Panc1 (cell line): ENCODE results near the gene COL4A3. TPM values are rescaled to one million over a fixed set of nuclear protein-coding genes. Genes with fewer than 3 reads are reported as not detected.

Experiments
- ATAC-seq: fragments of 200-7000 bp; cut with Tn5 transposase; 2 replicates; pipeline ENCODE4 v1.9.1; 2020; ENCODE audit warnings: mild to moderate bottlenecking, moderate library complexity
- BruUV-seq: library from RNA; stranded (reverse); fragments of 400-500 nt; replicated peaks from 2 replicates; lab custom pipeline; 2021; lab: Mats Ljungman, UMichigan
- CTCF ChIA-PET: fragments of 300-600 bp; sonication (Branson Sonifier 250); formaldehyde crosslinking; loops from one replicate; lab custom pipeline; 2022; ENCODE audit warnings: antibody characterized with exemption; lab: Charles Lee
- POLR2A ChIA-PET: fragments of 300-600 bp; sonication (Branson Sonifier 250); formaldehyde crosslinking; loops from one replicate; lab custom pipeline; 2022; ENCODE audit warnings: antibody characterized with exemption; lab: Charles Lee
- DNase-seq: peaks from one replicate; pipeline ENCODE4 v3.0.0-alpha.2; 2010; ENCODE audit warnings: low read depth, low spot score
- H3K27ac ChIP-seq: 2 replicates; pipeline ENCODE4 v1.5.1; 2011; ENCODE audit warnings: mild to moderate bottlenecking, low read length, inconsistent platforms
- H3K27me3 ChIP-seq: fragments of 200-500 bp; sonication (Bioruptor generic); 2 replicates; pipeline ENCODE4 v1.6.0; 2014; ENCODE audit warnings: low read length, inconsistent platforms; ENCODE audit not compliant: control insufficient read depth, insufficient read depth
- H3K36me3 ChIP-seq: fragments of 200-500 bp; sonication (Bioruptor generic); 2 replicates; pipeline ENCODE4 v1.5.1; 2014; ENCODE audit warnings: inconsistent platforms, mild to moderate bottlenecking, low read length, moderate library complexity; ENCODE audit not compliant: control insufficient read depth, insufficient read depth
- H3K4me1 ChIP-seq: 2 replicates; pipeline ENCODE4 v1.5.1; 2011; ENCODE audit warnings: inconsistent platforms, mild to moderate bottlenecking, low read length, moderate library complexity; ENCODE audit not compliant: control insufficient read depth, insufficient read depth
- H3K4me3 ChIP-seq, 2 experiments: 2 replicates each; pipeline ENCODE4 v1.5.1; 2011 to 2012; ENCODE audit warnings: low read depth in 2 of 2, low read length in 2 of 2, mild to moderate bottlenecking in 2 of 2, inconsistent platforms in 1 of 2, moderate library complexity in 1 of 2
- H3K9me3 ChIP-seq: fragments of 200-500 bp; sonication (Bioruptor generic); 2 replicates; pipeline ENCODE4 v1.5.1; 2014; ENCODE audit warnings: low read depth, mild to moderate bottlenecking, inconsistent platforms, low read length, moderate library complexity; ENCODE audit not compliant: control insufficient read depth, insufficient read depth
- POLR2AphosphoS5 ChIP-seq: IDR thresholded peaks from 2 replicates; pipeline ENCODE4 v1.6.1; 2012; ENCODE audit warnings: mild to moderate bottlenecking, low read depth, low read length, moderate library complexity
- SIN3A ChIP-seq: IDR thresholded peaks from 2 replicates; pipeline ENCODE4 v1.6.1; 2012; ENCODE audit warnings: low read depth, mild to moderate bottlenecking, low read length, moderate library complexity, borderline replicate concordance; ENCODE audit not compliant: insufficient read depth
- TCF7L2 ChIP-seq: IDR thresholded peaks from 2 replicates; pipeline ENCODE4 v1.6.1; 2011; ENCODE audit warnings: mild to moderate bottlenecking, low read depth, low read length, inconsistent platforms
- in situ Hi-C: cut with HindIII; loops from 2 replicates; pipeline ENCODE4 v1.10.0; 2016; ENCODE audit warnings: low sequenced_read_pairs, low pct_unique_long_range_greater_than_20kb
- intact Hi-C: fragments of 100-400 bp; cut with micrococcal nuclease; formaldehyde crosslinking; loops from one replicate; pipeline ENCODE4 v1.10.0; 2022; ENCODE audit not compliant: unreplicated experiment
- total RNA-seq: library from RNA; stranded (reverse); gene quantifications from one replicate; pipeline ENCODE4 v1.2.1, GENCODE V29; 2021; ENCODE audit not compliant: unreplicated experiment
- TF ChIP-seq, protein P1 (sequence below): fragments of 450-650 bp; IDR thresholded peaks from 2 replicates; pipeline ENCODE4 v1.5.1; 2017; ENCODE audit warnings: mild to moderate bottlenecking
- TF ChIP-seq, protein P2 (sequence below), 2 experiments: IDR thresholded peaks; 2 replicates each; pipeline ENCODE4 v1.6.1; 2011 to 2012; ENCODE audit warnings: low read depth in 2 of 2, control low read depth in 1 of 2, low read length in 1 of 2, mild to moderate bottlenecking in 1 of 2, moderate library complexity in 1 of 2; ENCODE audit not compliant: insufficient read depth in 1 of 2

The COL4A3 gene
- total RNA-seq, 1 experiment from 2014 or later, result 0.18 TPM

DNA sequence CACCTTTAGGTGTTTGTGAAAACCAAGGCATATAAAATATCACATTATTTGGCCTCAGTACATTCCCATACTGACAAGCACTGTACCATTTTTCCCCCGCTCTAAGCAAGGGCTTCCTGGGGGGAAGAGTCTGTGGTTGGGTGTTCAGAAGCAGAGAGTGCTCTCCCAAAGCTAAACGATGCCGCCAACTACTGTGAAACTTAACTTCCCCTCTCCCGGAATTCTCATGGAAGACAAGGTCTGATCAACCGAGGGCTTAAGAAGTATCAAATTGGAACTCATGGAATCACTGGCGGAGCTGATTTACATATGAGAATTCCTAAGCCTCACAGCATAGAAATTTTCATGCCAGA is 160.2 kb downstream of the COL4A3 start:
- BruUV-seq, result TSS peak; percentile 91
- peak; percentile 30 for DNase-seq
- H3K9me3 ChIP-seq, result no peaks in the 10 kb centered on the region; the same call in 1 of the 2 replicates
- TF ChIP-seq, protein P1, sequence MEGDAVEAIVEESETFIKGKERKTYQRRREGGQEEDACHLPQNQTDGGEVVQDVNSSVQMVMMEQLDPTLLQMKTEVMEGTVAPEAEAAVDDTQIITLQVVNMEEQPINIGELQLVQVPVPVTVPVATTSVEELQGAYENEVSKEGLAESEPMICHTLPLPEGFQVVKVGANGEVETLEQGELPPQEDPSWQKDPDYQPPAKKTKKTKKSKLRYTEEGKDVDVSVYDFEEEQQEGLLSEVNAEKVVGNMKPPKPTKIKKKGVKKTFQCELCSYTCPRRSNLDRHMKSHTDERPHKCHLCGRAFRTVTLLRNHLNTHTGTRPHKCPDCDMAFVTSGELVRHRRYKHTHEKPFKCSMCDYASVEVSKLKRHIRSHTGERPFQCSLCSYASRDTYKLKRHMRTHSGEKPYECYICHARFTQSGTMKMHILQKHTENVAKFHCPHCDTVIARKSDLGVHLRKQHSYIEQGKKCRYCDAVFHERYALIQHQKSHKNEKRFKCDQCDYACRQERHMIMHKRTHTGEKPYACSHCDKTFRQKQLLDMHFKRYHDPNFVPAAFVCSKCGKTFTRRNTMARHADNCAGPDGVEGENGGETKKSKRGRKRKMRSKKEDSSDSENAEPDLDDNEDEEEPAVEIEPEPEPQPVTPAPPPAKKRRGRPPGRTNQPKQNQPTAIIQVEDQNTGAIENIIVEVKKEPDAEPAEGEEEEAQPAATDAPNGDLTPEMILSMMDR, result no peak
- TF ChIP-seq POLR2AphosphoS5 (no peak), TCF7L2 (no peak), SIN3A (no peak)
- TF ChIP-seq, protein P2, sequence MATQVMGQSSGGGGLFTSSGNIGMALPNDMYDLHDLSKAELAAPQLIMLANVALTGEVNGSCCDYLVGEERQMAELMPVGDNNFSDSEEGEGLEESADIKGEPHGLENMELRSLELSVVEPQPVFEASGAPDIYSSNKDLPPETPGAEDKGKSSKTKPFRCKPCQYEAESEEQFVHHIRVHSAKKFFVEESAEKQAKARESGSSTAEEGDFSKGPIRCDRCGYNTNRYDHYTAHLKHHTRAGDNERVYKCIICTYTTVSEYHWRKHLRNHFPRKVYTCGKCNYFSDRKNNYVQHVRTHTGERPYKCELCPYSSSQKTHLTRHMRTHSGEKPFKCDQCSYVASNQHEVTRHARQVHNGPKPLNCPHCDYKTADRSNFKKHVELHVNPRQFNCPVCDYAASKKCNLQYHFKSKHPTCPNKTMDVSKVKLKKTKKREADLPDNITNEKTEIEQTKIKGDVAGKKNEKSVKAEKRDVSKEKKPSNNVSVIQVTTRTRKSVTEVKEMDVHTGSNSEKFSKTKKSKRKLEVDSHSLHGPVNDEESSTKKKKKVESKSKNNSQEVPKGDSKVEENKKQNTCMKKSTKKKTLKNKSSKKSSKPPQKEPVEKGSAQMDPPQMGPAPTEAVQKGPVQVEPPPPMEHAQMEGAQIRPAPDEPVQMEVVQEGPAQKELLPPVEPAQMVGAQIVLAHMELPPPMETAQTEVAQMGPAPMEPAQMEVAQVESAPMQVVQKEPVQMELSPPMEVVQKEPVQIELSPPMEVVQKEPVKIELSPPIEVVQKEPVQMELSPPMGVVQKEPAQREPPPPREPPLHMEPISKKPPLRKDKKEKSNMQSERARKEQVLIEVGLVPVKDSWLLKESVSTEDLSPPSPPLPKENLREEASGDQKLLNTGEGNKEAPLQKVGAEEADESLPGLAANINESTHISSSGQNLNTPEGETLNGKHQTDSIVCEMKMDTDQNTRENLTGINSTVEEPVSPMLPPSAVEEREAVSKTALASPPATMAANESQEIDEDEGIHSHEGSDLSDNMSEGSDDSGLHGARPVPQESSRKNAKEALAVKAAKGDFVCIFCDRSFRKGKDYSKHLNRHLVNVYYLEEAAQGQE (IDR thresholded peaks at IDR 0.05; ENCODE audit: insufficient read depth in 1 of 2, low read depth in 2 of 2, low read length in 1 of 2), result no peak
- peak overlapping the region; percentile 98 for H3K27ac ChIP-seq
- intact Hi-C loops (no loop called here), in situ Hi-C loops (no loop called here)
- ChIA-PET POLR2A (no interaction called here), CTCF (no interaction called here)
- H3K36me3 ChIP-seq, result peaks cover 7% of the 10 kb centered on the region; the same call in 1 of the 2 replicates
- peaks cover 21% of the 10 kb centered on the region for H3K4me1 ChIP-seq
- no peaks in the 10 kb centered on the region for H3K27me3 ChIP-seq
- peak overlapping the region; percentile 77 to 97 for H3K4me3 ChIP-seq
- ATAC-seq, result peak; percentile 43

DNA sequence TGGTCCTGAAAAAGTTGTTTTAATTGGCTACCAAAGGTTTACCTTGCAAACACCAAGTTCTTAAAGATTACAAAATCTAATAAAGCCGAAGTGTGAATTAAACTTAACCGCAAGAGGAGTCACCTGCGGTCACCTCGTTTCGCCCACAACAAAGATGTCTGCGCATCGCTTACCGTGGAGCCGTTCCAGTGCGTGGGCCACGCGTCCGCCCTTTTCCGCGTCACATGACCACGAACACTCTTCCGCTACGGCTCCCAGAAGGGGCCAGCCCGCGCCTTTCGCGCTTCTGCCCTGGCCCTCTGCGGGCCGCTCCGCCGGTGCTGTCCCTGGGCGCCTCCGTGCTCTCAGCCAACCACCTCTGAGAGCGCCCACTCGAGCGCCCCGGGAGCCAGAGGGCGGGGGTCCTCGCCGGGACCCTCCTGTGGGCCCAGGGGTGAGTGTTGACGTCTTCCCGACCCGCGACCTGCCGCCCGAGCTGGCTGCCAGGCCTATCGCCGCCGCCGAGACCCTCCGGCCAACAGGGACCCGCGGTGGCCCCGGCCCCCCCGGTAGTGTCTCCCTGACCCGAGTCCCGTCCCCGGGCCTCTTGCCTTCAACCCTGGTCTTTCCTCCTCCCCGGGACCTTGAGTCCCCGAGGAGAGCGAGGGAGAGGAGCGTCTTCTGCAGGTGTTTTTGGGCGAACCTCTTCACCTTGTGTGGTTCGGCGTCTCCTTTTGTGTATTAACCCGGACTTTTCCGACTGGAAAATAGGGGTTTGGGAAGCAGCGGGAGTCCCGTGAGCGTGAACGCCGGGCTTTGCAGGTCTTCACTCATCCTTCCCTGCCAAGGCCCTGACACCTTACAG is 160.8 kb downstream of the COL4A3 start, which contains the start of gene MFF:
Gene MFF (plus strand): TSS at position 257 of the 844 bp plus-strand sequence. CDS start 5,415 bp downstream, outside the sequence.
- H3K9me3 ChIP-seq, result no peaks in the 10 kb centered on the region; the same call in 1 of the 2 replicates
- CTCF ChIA-PET, result no interaction called here
- peaks cover 7% of the 10 kb centered on the region; the same call in 1 of the 2 replicates for H3K36me3 ChIP-seq
- intact Hi-C loops (loop anchor here (5.0 kb wide), 1 partner anchor 193 kb away; no protein-coding TSS in a partner anchor), in situ Hi-C loops (no loop called here)
- H3K27ac ChIP-seq, result peak within 1 kb of the TSS; percentile 98
- DNase-seq (peak; percentile 61), ATAC-seq (peak; percentile 98)
- no TSS peak for BruUV-seq
- peak; percentile 73; the same call in 1 of the 2 replicates for TF ChIP-seq SIN3A
- peak; percentile 66; the same call in 1 of the 2 replicates for TF ChIP-seq POLR2AphosphoS5
- TF ChIP-seq TCF7L2, result peak; percentile 56; the same call in 1 of the 2 replicates
- TF ChIP-seq, protein P2 (IDR thresholded peaks at IDR 0.05; ENCODE audit: insufficient read depth in 1 of 2, low read depth in 2 of 2, low read length in 1 of 2), result peak in 1 of 2 experiments; percentile 71; a peak in 2 of 4 replicates
- TF ChIP-seq, protein P1, result peak; percentile 66
- H3K27me3 ChIP-seq, result no peaks in the 10 kb centered on the region
- POLR2A ChIA-PET, result no interaction called here
- H3K4me1 ChIP-seq, result peaks cover 21% of the 10 kb centered on the region
- peak within 1 kb of the TSS; percentile 77 to 97 for H3K4me3 ChIP-seq
